ENCODE measurements around the gene RNF41.
"Not testable (repeated sequence)": the region's sequence is repeated elsewhere in the genome, so short reads cannot be mapped to it uniquely, and the experiment has no call there.

Gene RNF41

GRCh38 chr12:56165369-56165768 lies 56.4 kb downstream of the RNF41 start:
- DNase-seq (ENCODE audit: low read depth in 2 of 2) = no peak

- DNase-seq (ENCODE audit: low read depth in 2 of 2) = no peak
Measured at GRCh38 chr12:56164345-56164729, 57.4 kb downstream of the RNF41 start.

GRCh38 chr12:56163533-56164344 lies 58.0 kb downstream of the RNF41 start:
- DNase-seq (ENCODE audit: low read depth in 2 of 2) = no peak

- DNase-seq (ENCODE audit: low read depth in 2 of 2) = no peak
Measured at GRCh38 chr12:56162468-56163290, 59.0 kb downstream of the RNF41 start.

- no peak for DNase-seq (ENCODE audit: low read depth in 2 of 2)
Measured at GRCh38 chr12:56161690-56162351, 59.9 kb downstream of the RNF41 start.

- no peak for DNase-seq (ENCODE audit: low read depth in 2 of 2)
Measured at GRCh38 chr12:56160894-56161689, 60.6 kb downstream of the RNF41 start.

GRCh38 chr12:56160193-56160763 lies 61.4 kb downstream of the RNF41 start:
- peak in 1 of 2 donors; percentile 47 for DNase-seq (ENCODE audit: low read depth in 2 of 2)

GRCh38 chr12:56159482-56160192 lies 62.1 kb downstream of the RNF41 start:
- no peak for DNase-seq (ENCODE audit: low read depth in 2 of 2)

- no peak for DNase-seq (ENCODE audit: low read depth in 2 of 2)
Measured at GRCh38 chr12:56158926-56159461, 62.7 kb downstream of the RNF41 start.

- DNase-seq (ENCODE audit: low read depth in 2 of 2) = peak; percentile 90 to 91
Measured at GRCh38 chr12:56158029-56158925, 63.4 kb downstream of the RNF41 start, which contains the start of gene MYL6. Gene MYL6, plus strand, starts transcription at chr12:56158359. Its CDS starts 43 bp downstream, at chr12:56158402.

GRCh38 chr12:56157201-56158028 lies 64.3 kb downstream of the RNF41 start:
- DNase-seq (ENCODE audit: low read depth in 2 of 2) = peak; percentile 32 to 39

GRCh38 chr12:56156464-56157200 lies 65.1 kb downstream of the RNF41 start:
- not testable (repeated sequence) for DNase-seq (ENCODE audit: low read depth in 2 of 2)

- DNase-seq (ENCODE audit: low read depth in 2 of 2) = no peak
Measured at GRCh38 chr12:56155256-56155845, 66.4 kb downstream of the RNF41 start.

GRCh38 chr12:56154818-56155217 lies 66.9 kb downstream of the RNF41 start:
- no peak for DNase-seq (ENCODE audit: low read depth in 2 of 2)

GRCh38 chr12:56154246-56154771 lies 67.4 kb downstream of the RNF41 start:
- no peak for DNase-seq (ENCODE audit: low read depth in 2 of 2)

GRCh38 chr12:56153678-56154065 lies 68.0 kb downstream of the RNF41 start:
- DNase-seq (ENCODE audit: low read depth in 2 of 2) = no peak

All from stimulated activated CD4-positive, alpha-beta T cell treated with anti-CD3 and anti-CD28 coated beads, Interleukin-15, amount 100 ng/mL, for 48 hours (primary cell).